Uterus (tissue), 4 donors: ENCODE data around the gene ZNF668. TPM values are rescaled to one million over a fixed set of nuclear protein-coding genes. Genes with fewer than 3 reads are reported as not detected.

Source experiments
- DNase-seq, 2 donors: peaks; one replicate each; pipeline ENCODE4 v3.0.0-alpha.2; 2019 to 2020
- H3K27ac ChIP-seq, 2 donors: fragments of 200-600 bp; sonication (generic); 1 replicate in 1 of 2; 2 replicates in 1 of 2; pipeline ENCODE4 v1.5.1; 2016 to 2018
- H3K27me3 ChIP-seq, 2 donors: fragments of 200-600 bp; sonication (generic); one replicate each; pipeline ENCODE4 v1.5.1; 2018 to 2019; ENCODE audit warnings: control low read depth in 1 of 2
- H3K36me3 ChIP-seq, 2 donors: fragments of 200-600 bp; sonication (generic); one replicate each; pipeline ENCODE4 v1.5.1; 2019; ENCODE audit warnings: control low read depth in 1 of 2
- H3K4me1 ChIP-seq, 2 donors: fragments of 200-600 bp; sonication (generic); one replicate each; pipeline ENCODE4 v1.5.1; 2018 to 2019; ENCODE audit warnings: control low read depth in 1 of 2
- H3K4me3 ChIP-seq, 2 donors: fragments of 200-600 bp; sonication (generic); 1 replicate in 1 of 2; 2 replicates in 1 of 2; pipeline ENCODE4 v1.5.1; 2018 to 2019; ENCODE audit warnings: mild to moderate bottlenecking in 1 of 2
- H3K9me3 ChIP-seq, 2 donors: fragments of 200-600 bp; sonication (generic); one replicate each; pipeline ENCODE4 v1.5.1; 2019; ENCODE audit warnings: control low read depth in 1 of 2
- POLR2A ChIP-seq, 2 donors: fragments of 450-650 bp; IDR thresholded peaks; one replicate each; pipeline ENCODE4 v1.6.1; 2016; ENCODE audit warnings: antibody characterized with exemption in 2 of 2, mild to moderate bottlenecking in 1 of 2, moderate library complexity in 1 of 2
- intact Hi-C: fragments of 100-400 bp; cut with DNase I; formaldehyde crosslinking; loops from one replicate; pipeline ENCODE4 v1.15.1; 2023; ENCODE audit warnings: low total_unique reads
- total RNA-seq, 4 donors: library from RNA; depleted of rRNA in 3 of 4; stranded (reverse); fragments of >200 nt in 3 of 4; gene quantifications; one replicate each; pipeline versions ENCODE4 v1.1.0 to v1.2.4, GENCODE V29; 2014 to 2023
- TF ChIP-seq, protein P1 (sequence below), 4 experiments: fragments of 200-600 bp in 2 of 4; fragments of 450-650 bp in 2 of 4; sonication (generic) in 2 of 4; IDR thresholded peaks; one replicate each; pipeline ENCODE4 v1.5.1; 2016 to 2019; ENCODE audit warnings: antibody characterized with exemption in 4 of 4, mild to moderate bottlenecking in 2 of 4, moderate library complexity in 1 of 4
- donor health status: DM: yes; HTN: yes; CAD: no.

Gene ZNF668
- total RNA-seq, 4 donors from 2014 or later, result 4.4 to 20.6 (median 6.4) TPM

DNA sequence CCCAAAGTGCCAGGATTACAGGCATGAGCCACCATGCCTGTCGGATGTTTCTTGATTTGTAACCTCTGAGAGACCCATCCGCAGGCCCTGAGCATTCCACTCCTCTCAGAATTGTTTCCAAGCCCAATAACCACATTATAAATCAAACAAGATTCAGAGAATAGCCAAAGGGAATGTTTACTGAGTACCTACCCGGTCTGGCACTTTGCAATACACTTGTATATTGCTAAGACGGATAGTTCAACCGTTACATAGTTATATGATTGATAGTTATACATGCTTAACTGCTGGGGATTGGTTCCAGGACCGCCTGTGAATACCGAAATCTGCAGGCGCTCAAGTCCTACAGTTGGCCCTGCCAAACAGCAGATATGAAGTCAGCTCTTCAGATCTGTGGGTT lies 40.4 kb upstream of the ZNF668 start:
- peaks cover 0 to 4% of the 10 kb centered on the region in 2 donors for H3K4me1 ChIP-seq
- H3K27ac ChIP-seq, result no peak overlapping the region
- H3K4me3 ChIP-seq, result no peak overlapping the region
- intact Hi-C loops, result no loop called here
- no peaks in the 10 kb centered on the region for H3K9me3 ChIP-seq
- TF ChIP-seq, protein P1, sequence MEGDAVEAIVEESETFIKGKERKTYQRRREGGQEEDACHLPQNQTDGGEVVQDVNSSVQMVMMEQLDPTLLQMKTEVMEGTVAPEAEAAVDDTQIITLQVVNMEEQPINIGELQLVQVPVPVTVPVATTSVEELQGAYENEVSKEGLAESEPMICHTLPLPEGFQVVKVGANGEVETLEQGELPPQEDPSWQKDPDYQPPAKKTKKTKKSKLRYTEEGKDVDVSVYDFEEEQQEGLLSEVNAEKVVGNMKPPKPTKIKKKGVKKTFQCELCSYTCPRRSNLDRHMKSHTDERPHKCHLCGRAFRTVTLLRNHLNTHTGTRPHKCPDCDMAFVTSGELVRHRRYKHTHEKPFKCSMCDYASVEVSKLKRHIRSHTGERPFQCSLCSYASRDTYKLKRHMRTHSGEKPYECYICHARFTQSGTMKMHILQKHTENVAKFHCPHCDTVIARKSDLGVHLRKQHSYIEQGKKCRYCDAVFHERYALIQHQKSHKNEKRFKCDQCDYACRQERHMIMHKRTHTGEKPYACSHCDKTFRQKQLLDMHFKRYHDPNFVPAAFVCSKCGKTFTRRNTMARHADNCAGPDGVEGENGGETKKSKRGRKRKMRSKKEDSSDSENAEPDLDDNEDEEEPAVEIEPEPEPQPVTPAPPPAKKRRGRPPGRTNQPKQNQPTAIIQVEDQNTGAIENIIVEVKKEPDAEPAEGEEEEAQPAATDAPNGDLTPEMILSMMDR (IDR thresholded peaks at IDR 0.05), result no peak
- TF ChIP-seq POLR2A (IDR thresholded peaks at IDR 0.05), result no peak
- no peak for DNase-seq
- H3K27me3 ChIP-seq, result no peaks in the 10 kb centered on the region
- H3K36me3 ChIP-seq, result no peaks in the 10 kb centered on the region

DNA sequence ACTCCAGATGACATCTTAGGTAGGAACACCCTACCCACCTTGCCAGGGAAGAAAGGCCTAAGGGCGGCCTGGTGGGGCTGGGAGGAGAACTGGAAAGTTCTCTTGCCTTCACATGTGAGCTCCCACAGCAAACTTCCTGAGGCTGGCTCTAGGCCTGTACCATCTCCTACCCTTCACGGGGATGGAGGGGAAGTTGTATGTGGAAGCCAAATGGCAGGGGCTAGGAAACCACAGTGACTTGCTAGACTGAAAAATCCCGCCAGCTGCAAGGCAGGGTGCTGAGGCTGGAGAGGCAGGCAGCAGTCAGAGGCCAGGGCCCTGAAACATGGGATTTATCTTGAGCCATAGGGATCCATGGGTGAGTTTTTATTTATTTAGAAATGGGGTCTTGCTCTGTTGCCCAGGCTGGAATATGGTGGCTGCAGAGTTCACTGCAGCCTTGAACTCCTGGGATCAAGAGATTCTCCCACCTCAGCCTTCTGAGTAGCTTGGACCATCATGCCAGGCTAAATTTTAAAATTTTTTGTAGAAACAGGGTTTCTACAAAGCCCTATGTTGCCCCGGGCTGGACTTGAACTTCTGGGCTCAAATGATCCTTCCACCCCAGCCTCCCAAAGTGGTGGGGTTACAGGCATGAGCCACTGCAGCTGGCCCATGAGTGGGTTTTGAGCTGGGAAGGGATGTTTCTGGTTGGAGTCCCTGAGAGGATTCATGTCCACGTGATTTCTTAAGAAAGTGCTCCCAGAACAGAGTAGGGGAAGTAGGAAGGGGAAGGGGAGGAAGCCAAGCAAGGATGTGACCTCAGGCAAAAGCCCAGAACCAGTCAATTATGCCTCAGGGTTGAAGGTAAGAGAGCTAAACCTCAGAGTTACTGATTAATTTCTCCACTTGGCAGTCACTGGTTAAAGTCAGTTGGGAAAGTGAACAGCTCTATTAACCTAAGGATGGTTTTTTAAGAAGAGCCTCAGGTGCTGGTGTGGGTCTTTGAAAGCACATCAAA lies 39.4 kb upstream of the ZNF668 start:
- H3K27me3 ChIP-seq, result no peaks in the 10 kb centered on the region
- DNase-seq, result no peak
- H3K4me1 ChIP-seq, result peaks cover 0 to 10% of the 10 kb centered on the region in 2 donors
- no peaks in the 10 kb centered on the region for H3K9me3 ChIP-seq
- TF ChIP-seq, protein P1 (IDR thresholded peaks at IDR 0.05), result no peak
- TF ChIP-seq POLR2A (IDR thresholded peaks at IDR 0.05), result no peak
- H3K27ac ChIP-seq, result no peak overlapping the region
- H3K4me3 ChIP-seq, result no peak overlapping the region
- no peaks in the 10 kb centered on the region for H3K36me3 ChIP-seq
- intact Hi-C loops, result no loop called here

DNA sequence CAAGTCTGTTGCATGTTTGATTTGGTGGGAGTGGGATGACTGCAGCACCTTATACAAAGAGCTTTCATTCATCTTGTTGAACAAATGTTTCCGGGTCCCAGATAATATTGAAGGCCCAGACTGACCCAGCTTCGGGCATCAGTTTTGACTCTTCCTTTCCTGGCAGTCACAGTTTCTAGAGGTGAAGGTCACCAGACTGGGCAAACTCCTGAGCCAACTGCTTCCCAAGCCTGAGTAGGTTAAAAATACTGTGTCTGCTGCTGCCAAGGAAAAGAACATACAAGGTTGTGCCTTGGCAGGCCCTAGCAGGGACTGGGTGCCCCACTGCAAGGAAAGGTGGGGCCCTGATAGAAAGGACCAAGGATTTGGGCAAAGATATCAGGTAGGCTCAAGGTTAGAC lies 38.7 kb upstream of the ZNF668 start:
- H3K36me3 ChIP-seq, result no peaks in the 10 kb centered on the region
- H3K4me3 ChIP-seq, result no peak overlapping the region
- H3K27me3 ChIP-seq, result no peaks in the 10 kb centered on the region
- TF ChIP-seq POLR2A (IDR thresholded peaks at IDR 0.05), result no peak
- TF ChIP-seq, protein P1 (IDR thresholded peaks at IDR 0.05), result no peak
- intact Hi-C loops, result no loop called here
- H3K27ac ChIP-seq, result no peak overlapping the region
- peaks cover 0 to 10% of the 10 kb centered on the region in 2 donors for H3K4me1 ChIP-seq
- no peaks in the 10 kb centered on the region for H3K9me3 ChIP-seq
- no peak for DNase-seq

DNA sequence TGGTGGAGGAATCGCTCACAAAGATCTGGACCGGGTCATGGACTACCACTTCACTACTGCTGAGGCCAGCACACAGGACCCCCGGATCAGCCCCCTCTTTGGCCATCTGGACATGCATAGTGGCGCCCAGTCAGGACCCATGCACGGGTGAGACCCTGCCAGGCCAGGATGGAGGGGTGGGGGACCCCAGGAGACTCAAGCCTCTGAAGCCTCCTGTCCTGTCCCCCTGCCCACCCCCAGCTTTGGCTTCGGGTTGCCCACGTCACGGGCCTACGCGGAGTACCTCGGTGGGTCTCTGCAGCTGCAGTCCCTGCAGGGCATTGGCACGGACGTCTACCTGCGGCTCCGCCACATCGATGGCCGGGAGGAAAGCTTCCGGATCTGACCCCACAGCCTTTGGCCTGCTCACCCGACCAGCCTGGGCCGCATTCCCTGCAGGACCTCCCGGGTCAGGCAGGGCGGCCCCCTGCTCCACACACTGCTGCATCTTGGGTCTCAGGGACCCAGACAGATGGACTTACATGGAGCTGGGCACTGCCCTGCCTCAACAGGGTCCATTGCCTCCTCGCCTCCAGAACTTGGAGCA lies 37.9 kb upstream of the ZNF668 start:
- Histone ChIP-seq H3K27ac (no peak overlapping the region), H3K9me3 (no peaks in the 10 kb centered on the region), H3K4me1 (peaks cover 0 to 10% of the 10 kb centered on the region in 2 donors), H3K4me3 (no peak overlapping the region), H3K36me3 (no peaks in the 10 kb centered on the region), H3K27me3 (no peaks in the 10 kb centered on the region)
- no peak for DNase-seq
- intact Hi-C loops, result no loop called here
- TF ChIP-seq, protein P1 (IDR thresholded peaks at IDR 0.05), result no peak
- no peak for TF ChIP-seq POLR2A (IDR thresholded peaks at IDR 0.05)
